LNCaP clone FGC (cell line): ENCODE results near the gene CCSER1.

Experiments
- DNase-seq: peaks from one replicate; pipeline ENCODE4 v3.0.0-alpha.2; 2011; ENCODE audit warnings: low read depth
- H3K4me3 ChIP-seq: 2 replicates; pipeline ENCODE4 v1.5.1; 2011; ENCODE audit warnings: mild to moderate bottlenecking, low read depth, low read length, control low read depth
- CTCF ChIP-seq: IDR thresholded peaks from 2 replicates; pipeline ENCODE4 v1.5.1; 2012; ENCODE audit warnings: mild to moderate bottlenecking; ENCODE audit not compliant: control insufficient read depth, insufficient read depth; ENCODE audit errors: extremely low read depth

CCSER1 gene

GRCh38 chr4:90145319-90145718 is 18.1 kb downstream of the CCSER1 start:
- no peak overlapping the region for H3K4me3 ChIP-seq
- DNase-seq: no peak
- TF ChIP-seq CTCF: no peak

GRCh38 chr4:90146306-90146705 is 19.1 kb downstream of the CCSER1 start:
- no peak for DNase-seq
- no peak for TF ChIP-seq CTCF

GRCh38 chr4:90148574-90149148 is 21.5 kb downstream of the CCSER1 start:
- TF ChIP-seq CTCF: no peak
- no peak for DNase-seq
- H3K4me3 ChIP-seq: no peak overlapping the region

More at GRCh38 chr4:90146306-90146705, 19.1 kb downstream of the CCSER1 start:
- H3K4me3 ChIP-seq: no peak overlapping the region

- no peak for DNase-seq
- no peak for TF ChIP-seq CTCF
These were observed 24.8 kb downstream of the CCSER1 start for GRCh38 chr4:90152024-90152423.

GRCh38 chr4:90159193-90159592 is 32.0 kb downstream of the CCSER1 start:
- no peak overlapping the region for H3K4me3 ChIP-seq

More at GRCh38 chr4:90152024-90152423, 24.8 kb downstream of the CCSER1 start:
- H3K4me3 ChIP-seq: no peak overlapping the region

GRCh38 chr4:90160044-90160443 is 32.9 kb downstream of the CCSER1 start:
- DNase-seq: no peak
- no peak overlapping the region for H3K4me3 ChIP-seq
- no peak for TF ChIP-seq CTCF

More at GRCh38 chr4:90159193-90159592, 32.0 kb downstream of the CCSER1 start:
- DNase-seq: no peak
- TF ChIP-seq CTCF: no peak

GRCh38 chr4:90162566-90162965 is 35.4 kb downstream of the CCSER1 start:
- H3K4me3 ChIP-seq: no peak overlapping the region
- no peak for TF ChIP-seq CTCF
- no peak for DNase-seq
